HepG2 (cell line): ENCODE measurements around the gene LOX. TPM values are rescaled to one million over a fixed set of nuclear protein-coding genes. Genes with fewer than 3 reads are reported as not detected.

Experiments
- ATAC-seq: fragments of 200-7000 bp; cut with Tn5 transposase; 3 replicates; pipeline ENCODE4 v1.9.1; 2020; ENCODE audit warnings: mild to moderate bottlenecking, moderate library complexity
- BruUV-seq: library from RNA; stranded (reverse); fragments of 400-500 nt; replicated peaks from 2 replicates; lab custom pipeline; 2021; lab: Mats Ljungman, UMichigan
- CTCF ChIA-PET: fragments of 300-600 bp; formaldehyde crosslinking; extraction: SDS; loops from one replicate; lab custom pipeline; 2021; ENCODE audit warnings: low total read pairs, inconsistent platforms, low intra/inter-chr PET ratio; lab: Yijun Ruan, JAX
- POLR2A ChIA-PET: fragments of 350-600 bp; sonication (Branson Sonifier 250); formaldehyde crosslinking; loops from one replicate; lab custom pipeline; 2020; ENCODE audit warnings: antibody characterized with exemption, inconsistent platforms; lab: Yijun Ruan, JAX
- DNase-seq: peaks from one replicate; pipeline ENCODE4 v3.0.0-alpha.2; 2015; ENCODE audit warnings: low spot score
- FAIRE-seq: peaks from 3 replicates; lab custom pipeline; 2011; peaks lifted over from hg19 to GRCh38; lab: Jason Lieb, UNC
- H2AFZ ChIP-seq: one replicate; pipeline ENCODE4 v1.6.1; 2011; ENCODE audit warnings: low read length, inconsistent platforms
- H3K27ac ChIP-seq: fragments of 300-600 bp; 3 replicates; pipeline ENCODE4 v1.8.0; 2011; ENCODE audit warnings: mixed run types, mild to moderate bottlenecking, mixed read lengths, low read length, inconsistent platforms; ENCODE audit not compliant: insufficient read depth; ENCODE audit errors: extremely low read length
- H3K27me3 ChIP-seq, 2 experiments: fragments of 200-600 bp in 1 of 2; 2 replicates in 1 of 2; 3 replicates in 1 of 2; pipeline versions ENCODE4 v1.6.0 to v1.8.0; 2011; ENCODE audit warnings: low read length in 2 of 2, mild to moderate bottlenecking in 2 of 2, moderate library complexity in 2 of 2, inconsistent platforms in 1 of 2; ENCODE audit not compliant: insufficient read depth in 2 of 2, control insufficient read depth in 1 of 2
- H3K36me3 ChIP-seq, 2 experiments: fragments of 200-600 bp in 1 of 2; replicated peaks in 1 of 2; 2 replicates in 1 of 2; 3 replicates in 1 of 2; pipeline versions ENCODE4 v1.5.1 to v1.8.0; 2011; ENCODE audit warnings: low read length in 2 of 2, inconsistent platforms in 1 of 2; ENCODE audit not compliant: insufficient read depth in 2 of 2, control insufficient read depth in 1 of 2
- H3K4me1 ChIP-seq: 2 replicates; pipeline ENCODE4 v1.5.1; 2012; ENCODE audit warnings: low read length, inconsistent platforms; ENCODE audit not compliant: insufficient read depth
- H3K4me2 ChIP-seq: 2 replicates; pipeline ENCODE4 v1.6.0; 2011; ENCODE audit warnings: low read depth, low read length, inconsistent platforms
- H3K4me3 ChIP-seq, 3 experiments: fragments of 200-600 bp in 1 of 3; sonication (generic), shearing (Covaris generic) in 1 of 3; replicated peaks in 1 of 3; 2 replicates each; pipeline ENCODE4 v1.5.1; 2011 to 2016; ENCODE audit warnings: low read length in 3 of 3, inconsistent platforms in 2 of 3, low read depth in 2 of 3, mild to moderate bottlenecking in 2 of 3, control low read depth in 1 of 3, mixed read lengths in 1 of 3; ENCODE audit not compliant: insufficient read depth in 1 of 3
- H3K79me2 ChIP-seq: one replicate; pipeline ENCODE4 v1.6.1; 2011; ENCODE audit warnings: low read length, inconsistent platforms; ENCODE audit not compliant: insufficient read depth
- H3K9ac ChIP-seq: 2 replicates; pipeline ENCODE4 v1.6.0; 2011; ENCODE audit warnings: mild to moderate bottlenecking, low read depth, low read length, inconsistent platforms; ENCODE audit not compliant: insufficient read depth
- H3K9me3 ChIP-seq: 2 replicates; pipeline ENCODE4 v1.5.1; 2012; ENCODE audit warnings: mild to moderate bottlenecking, low read length
- H4K20me1 ChIP-seq: 2 replicates; pipeline ENCODE4 v1.6.0; 2011; ENCODE audit warnings: inconsistent platforms, mild to moderate bottlenecking, low read length, moderate library complexity; ENCODE audit not compliant: insufficient read depth
- HNF1B ChIP-seq: sonication (generic); formaldehyde crosslinking; IDR thresholded peaks from 2 replicates; pipeline ENCODE4 v1.5.1; 2020; ENCODE audit warnings: mild to moderate bottlenecking, moderate library complexity, missing genetic modification reagents
- KAT7 ChIP-seq: IDR thresholded peaks from 2 replicates; pipeline ENCODE4 v1.6.1; 2018; ENCODE audit warnings: borderline replicate concordance, missing compliant biosample characterization
- NR2F2 ChIP-seq: IDR thresholded peaks from 2 replicates; pipeline ENCODE4 v1.6.1; 2012; ENCODE audit warnings: low read depth, inconsistent platforms, borderline replicate concordance
- STAT6 ChIP-seq: sonication (generic); formaldehyde crosslinking; IDR thresholded peaks from 2 replicates; pipeline ENCODE4 v1.4.0; 2020; ENCODE audit warnings: missing genetic modification reagents, mild to moderate bottlenecking, borderline replicate concordance
- ZMYM4 ChIP-seq: sonication (generic); formaldehyde crosslinking; IDR thresholded peaks from 2 replicates; pipeline ENCODE4 v1.8.1; 2023; ENCODE audit warnings: mild to moderate bottlenecking, missing genetic modification reagents
- ZNF138 ChIP-seq: sonication (generic); formaldehyde crosslinking; IDR thresholded peaks from 2 replicates; pipeline ENCODE4 v1.5.0; 2020; ENCODE audit warnings: mild to moderate bottlenecking, low read depth, missing genetic modification reagents
- ZNF317 ChIP-seq: sonication (generic); formaldehyde crosslinking; IDR thresholded peaks from 2 replicates; pipeline ENCODE4 v1.5.0; 2020; ENCODE audit warnings: mild to moderate bottlenecking, missing genetic modification reagents
- ZNF556 ChIP-seq: sonication (generic); formaldehyde crosslinking; IDR thresholded peaks from 2 replicates; pipeline ENCODE4 v1.4.0; 2020; ENCODE audit warnings: mild to moderate bottlenecking, missing genetic modification reagents, borderline replicate concordance
- ZNF598 ChIP-seq: sonication (generic); formaldehyde crosslinking; IDR thresholded peaks from 2 replicates; pipeline ENCODE4 v1.5.1; 2020; ENCODE audit warnings: mild to moderate bottlenecking, missing genetic modification reagents, borderline replicate concordance
- WGBS: methylation state at CpG from one replicate; pipeline ENCODE4 v1.1.6; 2017; ENCODE audit warnings: low lambda C conversion rate; 5-methylcytosine and 5-hydroxymethylcytosine counted together
- in situ Hi-C: cut with HindIII; loops from 2 replicates; pipeline ENCODE4 v1.10.0; 2017; ENCODE audit warnings: low pct_unique_long_range_greater_than_20kb; ENCODE audit not compliant: extremely low pct_ligation_motif_present
- intact Hi-C: fragments of 100-400 bp; cut with micrococcal nuclease; formaldehyde crosslinking; loops from one replicate; pipeline ENCODE4 v1.10.0; 2022; ENCODE audit not compliant: unreplicated experiment
- polyA plus RNA-seq, 8 experiments: library from polyadenylated mRNA; depleted of rRNA in 3 of 8; stranded (reverse) in 7 of 8; unstranded in 1 of 8; fragments of >200 nt; fragmentation: Illumina TruSeq in 4 of 8; extraction: Trizol in 4 of 8; gene quantifications; 2 replicates each; pipeline versions ENCODE4 v1.2.1 to v1.2.3, GENCODE V29; 2011 to 2016; ENCODE audit warnings: low read depth in 4 of 8, missing spikeins in 1 of 8, mixed read lengths in 1 of 8; ENCODE audit not compliant: insufficient read depth in 1 of 8
- total RNA-seq, 5 experiments: library from RNA; depleted of rRNA; stranded (reverse); fragments of >200 nt; fragmentation: Illumina TruSeq; extraction: Trizol; gene quantifications; 2 replicates each; pipeline ENCODE4 v1.2.3, GENCODE V29; 2016; ENCODE audit warnings: low read depth in 1 of 5

Gene LOX
- total and polyA plus RNA-seq, 2 of the 13 experiments (the other 11 are each of a cell fraction or from before 2014, with no cell fraction given): 0.73 to 173 TPM

GRCh38 chr5:122053181-122054109 lies 24.6 kb downstream of the LOX start (continued):
- TF ChIP-seq STAT6 (CRISPR knock-in tag) (no peak), HNF1B (CRISPR knock-in tag) (no peak)

GRCh38 chr5:122051569-122051968 lies 26.5 kb downstream of the LOX start:
- in situ Hi-C loops: no loop called here
- no peak for ATAC-seq
- CTCF ChIA-PET: no interaction called here

More at GRCh38 chr5:122051569-122051968, 26.5 kb downstream of the LOX start:
- DNase-seq (no peak), FAIRE-seq (no peak)
- no peak overlapping the region for H3K9ac ChIP-seq
- WGBS: 97% methylated on average over 3 of the region's 3 CpGs
- H3K27me3 ChIP-seq: no peaks in the 10 kb centered on the region
- H3K79me2 ChIP-seq: no peaks in the 10 kb centered on the region
- H3K27ac ChIP-seq: no peak overlapping the region
- no peaks in the 10 kb centered on the region for H3K36me3 ChIP-seq
- H3K4me2 ChIP-seq: no peak overlapping the region
- no peak overlapping the region for H2AFZ ChIP-seq
- H4K20me1 ChIP-seq: no peaks in the 10 kb centered on the region
- POLR2A ChIA-PET: no interaction called here
- intact Hi-C loops: no loop called here
- no peaks in the 10 kb centered on the region for H3K9me3 ChIP-seq
- BruUV-seq: no TSS peak
- no peak overlapping the region for H3K4me3 ChIP-seq
- TF ChIP-seq ZNF598 (CRISPR knock-in tag) (no peak), ZNF138 (CRISPR knock-in tag) (no peak), ZNF317 (CRISPR knock-in tag) (no peak), NR2F2 (no peak), ZNF556 (CRISPR knock-in tag) (no peak), KAT7 (CRISPR knock-in tag) (no peak), ZMYM4 (CRISPR knock-in tag) (no peak)
- TF ChIP-seq, all 625 proteins: peak for 0
- no peaks in the 10 kb centered on the region for H3K4me1 ChIP-seq
